Fibroblast of pulmonary artery (primary cell): Measurements from ENCODE around the gene HDDC2.

ENCODE experiments used
- DNase-seq: peaks from one replicate; pipeline ENCODE4 v3.0.0-alpha.2; 2010; ENCODE audit warnings: low read depth
- H3K4me3 ChIP-seq: replicated peaks from 2 replicates; pipeline ENCODE4 v1.5.1; 2011; ENCODE audit warnings: low read depth, mild to moderate bottlenecking, control low read depth, low read length, moderate library complexity
- CTCF ChIP-seq: IDR thresholded peaks from 2 replicates; pipeline ENCODE4 v1.5.1; 2011; ENCODE audit warnings: mild to moderate bottlenecking, control low read depth, low read length, inconsistent platforms; ENCODE audit errors: missing control alignments

The HDDC2 gene

GRCh38 chr6:125299257-125299656 lies 2.5 kb downstream of the HDDC2 start:
- no peak for DNase-seq
- H3K4me3 ChIP-seq, result no peak overlapping the region
- no peak for TF ChIP-seq CTCF

- TF ChIP-seq CTCF, result no peak
- H3K4me3 ChIP-seq, result no peak overlapping the region
- DNase-seq, result no peak
Measured at GRCh38 chr6:125296471-125296870, 5.3 kb downstream of the HDDC2 start.

GRCh38 chr6:125294925-125295324 lies 6.8 kb downstream of the HDDC2 start:
- DNase-seq, result no peak
- no peak overlapping the region for H3K4me3 ChIP-seq
- TF ChIP-seq CTCF, result no peak

GRCh38 chr6:125294036-125294435 lies 7.7 kb downstream of the HDDC2 start:
- H3K4me3 ChIP-seq, result no peak overlapping the region
- no peak for DNase-seq
- TF ChIP-seq CTCF, result no peak

- no peak for DNase-seq
- H3K4me3 ChIP-seq, result no peak overlapping the region
- no peak for TF ChIP-seq CTCF
Measured at GRCh38 chr6:125293587-125293986, 8.2 kb downstream of the HDDC2 start.

- H3K4me3 ChIP-seq, result no peak overlapping the region
- TF ChIP-seq CTCF, result no peak
- no peak for DNase-seq
Measured at GRCh38 chr6:125287718-125288117, 14.0 kb downstream of the HDDC2 start.

DNA sequence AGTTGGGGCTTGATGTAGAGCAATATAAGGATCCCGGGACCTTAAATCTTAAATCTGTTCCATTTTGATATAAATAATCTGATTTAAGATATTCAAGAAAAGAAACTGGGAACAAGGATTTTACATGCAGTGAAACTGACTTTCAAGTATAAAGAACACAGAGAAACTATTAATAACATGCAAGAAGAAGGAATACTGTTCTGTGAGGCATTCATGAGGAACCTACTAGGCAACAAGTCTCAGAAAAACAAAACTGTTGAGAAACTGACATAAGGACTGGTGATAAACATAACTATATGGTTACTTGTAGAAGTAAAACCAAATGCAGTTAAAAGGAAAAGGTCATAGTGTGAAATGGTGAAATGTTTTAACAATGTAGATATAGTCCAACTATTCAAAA lies 15.8 kb downstream of the HDDC2 start:
- no peak for DNase-seq
- H3K4me3 ChIP-seq, result no peak overlapping the region
- no peak for TF ChIP-seq CTCF
